HG03135 (cell line): ENCODE measurements around the gene PMEPA1.

ENCODE experiments used
- ATAC-seq: cut with Tn5 transposase; IDR thresholded peaks from one replicate; pipeline ENCODE4 v1.9.1; 2021; ENCODE audit warnings: mild to moderate bottlenecking, moderate library complexity; ENCODE audit not compliant: unreplicated experiment

PMEPA1 gene, protein sequence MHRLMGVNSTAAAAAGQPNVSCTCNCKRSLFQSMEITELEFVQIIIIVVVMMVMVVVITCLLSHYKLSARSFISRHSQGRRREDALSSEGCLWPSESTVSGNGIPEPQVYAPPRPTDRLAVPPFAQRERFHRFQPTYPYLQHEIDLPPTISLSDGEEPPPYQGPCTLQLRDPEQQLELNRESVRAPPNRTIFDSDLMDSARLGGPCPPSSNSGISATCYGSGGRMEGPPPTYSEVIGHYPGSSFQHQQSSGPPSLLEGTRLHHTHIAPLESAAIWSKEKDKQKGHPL

DNA sequence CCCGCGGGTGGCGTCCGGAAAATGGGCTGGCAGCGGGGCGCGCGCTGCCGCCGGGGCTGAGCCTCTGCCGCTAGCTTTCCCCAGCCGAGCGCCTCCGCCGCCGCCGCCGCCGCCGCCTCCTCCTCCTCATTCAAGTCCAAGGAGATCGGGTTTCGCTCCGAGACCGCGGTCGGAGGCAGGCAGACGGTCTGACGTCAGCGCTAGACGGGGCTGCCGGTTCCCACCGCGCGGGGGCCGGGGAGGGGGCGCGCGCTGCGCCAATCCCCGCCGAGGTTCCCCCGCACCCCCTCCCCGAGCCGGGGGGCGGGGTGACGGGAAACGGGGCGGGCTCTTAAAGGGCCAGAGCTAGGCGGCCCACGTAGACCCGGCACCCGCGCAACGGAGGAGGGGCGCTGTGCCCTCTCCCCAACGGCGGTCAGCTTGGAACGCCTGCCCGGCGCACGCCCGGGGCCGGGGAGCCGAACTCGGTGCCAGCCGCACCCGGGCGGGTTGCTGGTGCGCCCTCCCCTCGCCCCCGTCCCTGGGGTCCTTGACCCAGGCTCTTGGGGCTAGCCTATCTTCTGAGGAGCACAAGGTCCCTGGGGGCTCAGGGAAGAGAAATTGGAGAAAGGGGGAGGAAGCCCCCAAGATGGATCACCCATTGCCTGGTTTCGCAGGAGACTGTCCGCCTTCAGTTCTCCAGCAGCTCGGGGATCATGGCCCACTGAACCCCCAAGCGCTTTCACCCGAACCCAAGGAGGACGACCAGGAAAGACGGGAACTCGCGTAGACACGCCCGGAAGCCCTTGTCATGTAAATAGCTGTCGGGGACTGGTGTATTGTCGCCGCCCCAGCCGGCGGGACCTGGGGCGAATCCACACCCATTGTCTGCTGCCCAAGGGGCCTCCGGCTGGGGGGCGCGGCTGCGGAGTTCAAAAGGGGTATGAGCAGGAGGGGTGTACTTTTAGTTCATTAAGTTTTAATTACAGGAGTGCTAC is at the start of gene PMEPA1:
Gene PMEPA1, minus strand, starts transcription at position 193 of the 977 bp plus-strand sequence. CDS start 433 bp downstream, outside the sequence.
- ATAC-seq = peak; percentile 77

DNA sequence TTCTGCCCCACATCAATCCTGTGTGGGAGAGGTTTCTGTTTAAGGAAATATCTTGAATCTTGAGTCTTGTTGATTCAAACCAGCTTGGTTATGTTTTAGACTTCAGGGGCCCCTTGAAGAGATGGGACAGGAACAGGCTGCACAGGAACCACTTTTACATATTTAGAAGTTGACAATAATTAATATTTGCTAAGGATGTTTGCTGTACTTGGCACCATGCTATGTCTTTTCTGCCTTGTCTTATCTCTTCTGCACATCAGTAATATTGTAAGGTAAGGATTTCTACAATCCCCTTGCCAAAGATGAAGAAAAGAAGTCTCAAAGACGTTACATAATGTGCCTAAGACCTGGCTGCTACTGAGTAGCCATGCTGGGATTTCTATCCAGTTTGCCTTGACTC is 48.0 kb upstream of the PMEPA1 start:
- no peak for ATAC-seq

DNA sequence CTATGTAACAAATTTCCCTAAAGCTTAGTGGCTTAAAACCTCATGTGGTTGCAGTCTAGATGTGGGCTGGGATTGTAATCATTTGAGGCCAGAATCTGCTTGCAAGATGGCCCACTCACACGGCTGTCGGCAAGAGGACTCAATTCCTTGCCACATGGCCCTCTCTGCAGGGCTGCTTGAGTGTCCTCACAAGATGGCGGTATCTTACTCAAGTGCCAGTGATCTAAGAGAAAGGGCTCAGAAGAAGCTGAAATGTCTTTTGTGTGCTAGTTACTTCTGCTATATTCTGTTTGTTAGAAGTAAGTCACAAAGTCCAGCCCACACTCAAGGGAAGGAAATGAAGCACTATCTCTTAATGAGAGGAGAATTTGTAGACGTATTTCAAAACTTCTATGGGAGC is 47.1 kb upstream of the PMEPA1 start:
- no peak for ATAC-seq

DNA sequence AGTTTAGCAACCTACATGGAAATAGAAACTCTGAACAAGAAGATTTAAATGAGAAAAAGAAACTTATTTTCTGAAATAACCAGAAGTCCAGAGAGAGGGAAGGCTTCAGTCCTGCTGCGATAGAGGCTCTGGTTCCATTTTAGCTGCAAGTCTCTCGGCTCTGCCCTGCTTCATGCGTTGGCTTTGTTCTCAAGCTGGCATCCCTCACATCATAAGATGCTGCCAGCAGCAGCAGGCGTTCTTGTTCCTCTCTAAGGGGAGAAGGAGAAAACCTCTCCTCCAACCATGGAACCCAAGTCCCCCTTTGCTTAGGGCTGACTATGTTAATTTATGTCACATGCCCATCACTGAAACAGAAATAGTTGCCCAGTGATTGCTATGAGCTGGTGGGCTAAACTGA is 46.4 kb upstream of the PMEPA1 start:
- ATAC-seq = no peak

DNA sequence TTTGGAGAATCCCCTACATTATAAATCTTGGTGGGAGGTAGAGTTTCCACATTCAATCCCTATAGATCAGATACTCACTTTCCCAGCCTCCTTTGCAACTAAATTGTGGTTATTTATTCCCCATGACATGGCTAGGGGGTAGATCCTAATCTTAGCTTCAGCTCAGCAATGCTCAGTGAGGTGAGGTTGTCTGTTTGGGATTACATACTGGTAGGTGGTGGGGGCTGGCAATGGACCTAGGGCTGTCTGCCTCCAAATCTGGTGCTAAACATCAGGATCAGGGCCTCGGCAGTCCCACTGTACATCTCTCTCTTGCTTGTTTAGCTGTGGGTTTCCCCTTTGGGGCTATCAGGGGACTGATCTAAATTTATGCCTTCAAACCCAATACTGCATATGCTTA is 45.8 kb upstream of the PMEPA1 start:
- no peak for ATAC-seq

DNA sequence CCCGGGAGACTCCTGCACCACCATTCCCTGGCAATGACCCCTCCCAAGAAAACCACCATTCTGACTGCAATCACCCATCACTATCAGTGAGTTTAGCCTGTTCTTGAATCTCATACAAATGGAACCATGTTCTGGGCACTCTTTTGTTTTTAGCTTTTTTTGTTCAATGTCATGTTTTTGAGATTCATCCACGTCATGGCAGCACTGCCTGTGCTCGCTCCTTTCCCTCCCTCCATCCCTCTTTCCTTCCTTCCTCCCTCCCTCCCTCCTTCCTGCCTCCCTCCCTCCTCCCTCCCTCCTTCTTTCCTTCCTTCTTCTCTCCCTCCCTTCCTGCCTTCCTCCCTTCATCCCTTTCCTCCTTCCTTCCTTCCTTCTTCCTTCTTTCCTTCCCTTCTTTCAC is 44.4 kb upstream of the PMEPA1 start:
- ATAC-seq = no peak

DNA sequence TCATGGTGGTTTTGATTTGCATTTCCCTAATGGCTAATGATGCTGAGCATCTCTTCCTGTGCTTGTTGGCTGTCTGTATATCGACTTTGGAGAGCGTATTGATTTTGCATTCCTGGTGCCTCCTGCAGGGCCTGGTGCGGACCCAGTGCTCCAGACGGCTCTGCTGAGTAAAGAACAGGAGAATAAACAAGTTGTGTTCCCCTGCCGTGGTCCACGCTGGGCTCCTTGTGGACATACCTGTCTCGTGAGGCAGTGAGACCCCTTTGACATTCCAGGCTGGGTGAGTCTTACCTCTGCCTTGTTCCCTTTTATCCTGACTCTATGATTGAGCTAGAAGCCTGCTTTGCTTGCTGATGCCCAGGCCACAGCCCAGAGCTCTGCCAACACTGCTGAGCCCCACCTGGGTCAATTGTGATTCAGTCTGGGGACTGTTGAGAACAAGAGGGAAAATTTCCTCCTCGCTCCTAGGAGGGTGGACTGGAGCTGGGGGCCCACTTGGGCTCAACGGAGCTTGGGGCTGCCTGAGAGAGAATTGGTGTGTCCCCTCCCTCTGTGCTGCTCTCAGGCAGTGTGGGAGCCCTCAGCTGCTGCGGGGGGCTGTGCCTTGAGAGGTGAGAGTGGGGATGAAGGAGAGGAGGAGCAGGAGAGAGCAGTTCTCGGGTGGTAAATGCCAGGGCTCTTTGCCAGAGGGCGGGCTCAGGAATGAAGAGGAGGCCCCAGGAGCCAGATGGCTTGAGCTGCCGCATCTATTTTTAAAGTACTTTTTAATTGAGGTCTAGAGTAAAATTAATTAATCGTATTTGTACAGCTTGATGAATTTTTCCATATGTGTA is 43.7 kb upstream of the PMEPA1 start:
- no peak for ATAC-seq

DNA sequence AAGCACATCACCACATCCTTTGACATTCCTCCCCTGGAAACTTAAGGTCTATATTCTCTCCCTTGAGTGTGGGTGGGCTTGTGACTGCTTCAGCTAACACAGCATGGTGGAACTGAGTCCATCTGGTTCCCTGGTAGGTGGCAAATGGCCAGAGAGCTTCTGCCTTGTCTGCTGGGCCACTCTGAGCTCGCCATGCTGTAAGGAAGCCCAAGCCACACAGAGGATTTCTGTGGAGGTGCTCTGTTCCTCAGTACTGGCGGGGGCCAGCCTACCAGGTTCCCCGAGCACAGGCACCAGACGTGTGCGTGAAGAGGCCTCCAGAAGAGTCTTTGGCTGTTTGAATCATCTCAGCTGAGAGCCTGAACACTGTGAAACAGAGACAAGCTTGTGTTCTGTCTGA is 41.6 kb upstream of the PMEPA1 start:
- no peak for ATAC-seq

DNA sequence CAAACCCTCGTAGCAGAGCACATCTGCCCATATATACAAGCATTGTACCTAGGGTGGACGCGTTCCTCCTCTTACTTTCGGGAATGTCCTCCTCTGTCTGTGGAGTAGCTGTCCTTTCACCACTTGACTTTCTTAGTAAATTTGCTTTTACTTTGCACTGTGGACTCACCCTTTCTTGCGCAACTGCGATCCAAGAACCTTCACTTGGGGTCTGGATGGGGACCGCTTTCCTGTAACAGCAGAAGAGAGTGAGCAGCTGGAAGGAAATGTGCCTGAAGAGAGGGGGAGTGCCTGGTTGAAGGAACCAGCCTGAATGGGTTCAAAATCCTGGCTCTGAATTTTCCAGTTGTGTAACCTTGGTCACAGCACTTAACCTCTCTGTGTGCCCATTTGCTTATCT is 40.1 kb upstream of the PMEPA1 start:
- ATAC-seq = no peak

DNA sequence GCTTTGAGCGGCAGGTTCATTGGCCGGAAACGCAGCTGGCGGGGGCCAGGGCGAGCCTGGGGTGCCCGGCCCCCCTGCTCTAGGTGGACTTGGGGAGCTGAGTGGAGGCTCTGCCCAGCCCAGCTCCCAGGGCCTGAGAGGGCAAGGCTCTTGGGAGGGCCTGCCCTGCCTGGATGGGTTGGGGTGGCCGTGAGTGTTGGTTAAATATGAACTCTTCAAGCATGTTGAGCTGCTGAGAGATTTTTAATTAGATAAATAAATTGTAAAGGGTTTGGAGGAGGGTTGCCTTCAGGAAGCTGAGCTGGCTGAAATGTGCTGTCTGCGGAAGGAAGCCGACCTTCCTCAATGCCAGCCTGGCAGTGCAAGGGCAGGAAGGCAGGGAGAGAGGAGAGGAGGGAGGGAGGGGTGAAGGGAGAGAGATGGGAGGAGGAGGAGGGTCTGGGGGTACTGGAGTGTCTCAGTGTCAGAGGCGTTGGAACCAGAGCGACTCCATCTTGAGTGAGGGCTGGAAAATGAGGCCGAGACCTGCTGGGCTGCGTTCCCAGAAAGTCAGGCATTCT is 39.4 kb upstream of the PMEPA1 start:
- ATAC-seq = no peak

DNA sequence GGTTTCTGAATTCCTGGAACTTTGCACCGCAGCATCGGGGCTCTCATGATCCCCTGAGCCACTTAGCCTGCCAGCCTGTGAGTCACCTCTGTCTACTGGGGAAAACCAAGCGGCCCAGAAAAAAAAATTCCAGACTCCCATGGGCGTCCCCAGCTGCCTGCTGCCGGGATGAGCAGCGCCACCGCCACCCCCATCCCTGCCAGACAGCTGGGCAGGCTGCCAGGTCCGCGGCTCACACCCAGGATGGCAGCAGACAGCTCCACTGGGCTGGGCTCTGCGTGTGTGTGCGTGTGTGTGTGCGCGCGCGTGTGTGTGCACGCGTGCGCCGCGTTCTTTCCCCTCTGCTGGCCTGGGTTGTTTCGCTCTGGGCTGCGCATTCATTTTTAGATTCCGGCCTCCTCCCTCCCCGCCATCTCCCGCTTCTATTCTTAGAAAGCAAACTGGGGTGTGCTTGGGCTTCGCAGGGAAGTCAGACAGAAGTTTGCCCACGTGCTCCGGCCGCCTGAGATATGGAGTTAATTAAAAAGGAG is 38.9 kb upstream of the PMEPA1 start:
- ATAC-seq = no peak

DNA sequence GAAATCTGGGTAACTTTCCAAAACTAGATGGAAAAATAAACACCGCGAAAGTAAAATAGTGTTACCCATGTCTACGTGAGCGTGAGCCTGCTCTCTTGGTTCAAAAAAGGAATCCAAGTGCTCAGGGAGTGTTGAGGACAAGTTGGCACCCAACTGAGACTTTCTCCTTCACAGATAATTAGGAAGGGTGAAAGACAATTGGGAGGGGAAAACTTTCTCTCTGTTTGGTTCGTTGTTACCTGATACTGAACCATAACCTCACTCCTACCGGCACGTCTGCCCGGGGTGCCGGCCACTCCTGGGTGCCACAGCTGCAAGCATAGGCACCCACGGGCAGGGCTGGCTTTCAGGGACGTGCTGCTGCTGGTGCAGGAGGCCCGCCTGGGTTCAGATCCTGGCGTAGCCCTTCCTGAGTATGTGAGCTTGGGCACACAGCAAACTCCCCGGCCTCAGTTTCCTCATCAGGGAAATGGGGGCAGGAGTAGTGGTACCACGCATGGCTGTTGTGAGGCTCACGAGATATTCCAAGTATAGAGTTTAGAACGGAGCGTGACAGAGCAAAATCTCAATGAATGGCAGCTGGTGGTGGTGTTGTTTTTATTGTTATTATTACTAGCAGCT is 38.2 kb upstream of the PMEPA1 start:
- ATAC-seq = no peak

DNA sequence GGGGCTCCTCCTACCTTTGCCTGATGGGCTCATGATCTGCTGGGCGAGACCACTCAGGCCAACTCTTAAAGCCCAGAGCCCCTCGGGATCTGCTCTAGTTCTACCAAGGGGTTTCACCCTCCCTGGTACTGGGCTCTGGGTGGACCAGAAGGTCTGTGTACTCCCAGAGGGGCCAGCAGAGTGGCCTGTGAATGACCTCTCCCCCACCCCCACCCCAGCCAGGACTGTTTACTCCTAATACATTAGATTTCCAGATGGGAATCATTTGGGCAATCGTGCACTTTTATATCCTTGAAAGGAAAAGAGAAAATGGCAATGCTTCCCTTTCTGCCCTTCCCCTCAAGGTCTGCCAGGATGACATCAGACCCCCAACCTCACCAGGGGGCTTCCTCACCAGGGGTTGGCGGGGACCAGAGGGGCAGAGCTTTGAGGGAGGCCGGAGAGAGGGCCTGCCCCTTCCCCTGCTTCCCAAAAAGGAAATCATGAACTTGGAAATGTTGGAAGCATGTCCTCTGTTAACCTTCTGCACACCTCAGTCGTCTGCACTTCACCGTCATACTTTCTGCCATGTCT is 37.1 kb upstream of the PMEPA1 start:
- no peak for ATAC-seq

DNA sequence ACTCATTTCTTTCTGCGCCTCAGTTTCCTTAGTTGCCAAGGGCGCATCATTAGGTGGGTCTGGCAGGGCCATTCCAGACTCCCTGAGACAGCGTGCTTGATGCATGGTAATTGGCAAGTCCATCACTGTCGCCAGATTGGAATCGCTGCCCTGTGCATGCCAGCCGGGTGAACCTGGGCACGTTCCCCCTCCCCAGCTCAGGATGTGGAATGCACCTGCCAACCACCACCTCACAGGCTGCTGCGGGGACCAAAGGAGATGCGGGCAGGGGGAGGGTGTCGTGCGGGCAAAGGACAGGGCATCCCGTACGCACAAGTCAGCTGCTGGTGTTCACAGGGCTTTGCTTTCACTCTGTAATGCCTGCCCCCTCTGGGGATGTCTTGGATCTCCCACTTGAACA is 36.4 kb upstream of the PMEPA1 start:
- ATAC-seq = no peak

DNA sequence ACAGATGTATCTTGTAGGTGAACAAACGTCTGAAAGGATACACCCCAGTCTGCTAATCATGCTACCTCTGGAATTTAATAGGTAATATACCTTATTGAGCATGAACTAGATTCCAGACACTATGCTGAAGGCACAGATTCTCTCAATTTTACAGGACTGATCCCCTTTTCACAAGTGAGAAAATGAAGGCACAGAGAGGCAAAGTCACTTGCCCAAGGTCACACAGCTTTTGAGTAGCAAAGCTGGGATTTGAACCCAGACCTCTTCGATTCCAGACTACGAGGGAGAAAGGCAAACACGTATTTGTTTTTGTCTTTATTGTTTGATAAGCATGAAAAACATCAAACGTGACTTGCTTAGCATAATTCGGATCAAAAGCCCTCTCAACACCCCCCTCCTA is 34.4 kb upstream of the PMEPA1 start:
- ATAC-seq = no peak

DNA sequence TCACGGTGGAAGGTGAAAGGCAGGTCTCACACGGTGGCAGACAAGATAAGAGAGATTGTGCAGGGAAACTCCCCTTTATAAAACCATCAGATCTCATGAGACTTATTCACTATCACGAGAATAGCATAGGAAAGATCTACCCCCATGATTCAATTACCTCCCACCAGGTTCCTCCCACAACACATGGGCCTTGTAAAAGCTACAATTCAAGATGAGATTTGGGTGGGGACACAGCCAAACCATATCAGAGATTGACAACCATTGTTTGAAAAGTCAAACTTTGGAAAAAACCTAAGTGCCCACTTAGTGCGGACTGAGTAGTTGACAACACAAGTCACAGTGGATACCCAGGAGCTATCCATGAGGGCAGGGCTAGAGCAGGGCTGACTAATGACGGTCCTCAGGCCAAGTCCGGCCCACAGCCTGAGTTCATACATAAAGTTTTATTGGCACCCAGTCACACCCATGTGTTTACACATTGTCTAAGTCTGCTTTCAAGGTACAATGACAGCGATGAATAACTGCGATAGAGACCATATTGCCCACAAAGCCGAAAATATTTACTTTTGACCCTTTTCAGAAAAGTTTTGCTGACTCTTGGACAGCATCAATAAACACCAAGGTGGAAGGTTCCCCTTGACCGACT is 33.8 kb upstream of the PMEPA1 start:
- no peak for ATAC-seq

DNA sequence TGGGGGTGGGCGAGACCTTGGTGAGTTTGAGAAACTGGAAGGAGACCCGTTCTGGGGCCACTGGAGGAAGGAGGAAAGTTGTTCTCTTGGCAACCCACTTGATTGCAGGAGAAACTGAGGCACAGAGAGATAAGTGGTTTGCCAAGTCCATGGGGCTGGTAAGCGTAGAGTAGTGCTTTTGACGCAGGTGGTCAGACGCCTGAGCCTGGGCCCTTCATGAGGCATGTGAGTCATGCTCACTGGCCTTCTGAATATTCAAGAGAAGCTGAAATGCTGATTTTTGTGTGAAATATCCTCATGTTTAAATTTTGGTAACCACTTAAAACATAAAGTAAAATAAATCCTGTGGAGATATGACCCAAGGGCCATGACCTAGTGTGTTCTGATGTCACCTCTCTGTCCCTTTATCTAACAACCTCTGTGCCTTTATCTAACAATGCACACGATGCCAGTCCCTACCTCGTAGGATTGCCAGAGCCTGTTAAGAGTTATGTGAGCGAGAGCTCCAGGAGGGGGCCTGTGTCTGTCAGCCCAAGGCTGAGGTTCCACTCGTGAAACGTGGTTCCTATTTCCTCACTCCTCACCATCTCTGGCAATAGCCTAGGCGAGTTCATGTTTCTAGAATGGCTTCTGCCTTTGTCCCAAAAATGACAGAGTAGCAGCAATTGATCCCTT is 32.8 kb upstream of the PMEPA1 start:
- ATAC-seq = no peak

DNA sequence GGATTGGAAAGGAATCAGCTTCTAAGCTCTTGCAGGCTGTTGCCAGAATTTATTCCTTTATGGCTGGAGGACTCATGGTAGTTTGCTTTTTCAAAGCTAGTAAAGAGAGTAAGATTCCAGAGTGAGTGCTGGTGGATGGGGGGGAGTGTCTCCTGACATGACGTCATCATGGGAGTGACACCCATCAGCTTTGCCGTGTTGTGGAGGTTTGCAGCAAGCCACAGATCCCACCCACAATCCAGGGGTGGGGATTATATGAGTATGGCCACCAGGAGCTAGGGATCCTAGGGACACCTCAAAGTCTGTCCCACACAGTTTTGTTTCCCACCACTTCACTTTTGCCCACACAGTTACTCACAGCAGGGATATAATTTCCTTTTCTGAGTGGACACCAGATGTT is 28.7 kb upstream of the PMEPA1 start:
- ATAC-seq = no peak

DNA sequence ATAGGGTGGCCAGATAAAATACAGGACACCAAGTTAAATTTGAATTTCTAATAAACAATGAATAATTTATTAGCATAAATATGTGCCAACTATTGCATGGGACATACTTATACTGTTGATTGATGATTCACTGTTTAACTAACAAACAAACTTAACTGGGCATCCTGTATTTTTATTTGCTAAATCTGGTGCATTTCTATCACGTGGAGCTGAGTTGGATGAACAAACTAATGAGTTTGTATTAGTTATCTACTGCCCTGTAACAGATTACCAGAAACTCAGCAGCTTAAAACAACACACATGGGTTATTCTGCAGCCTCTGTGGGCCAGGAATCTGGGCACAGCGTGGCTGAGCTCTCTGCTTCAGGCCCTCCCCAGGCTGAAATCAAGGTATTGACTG is 28.2 kb upstream of the PMEPA1 start:
- no peak for ATAC-seq
